Hepatocyte (in vitro differentiated cells): ENCODE data around the gene RGS14. TPM values are rescaled to one million over a fixed set of nuclear protein-coding genes. Genes with fewer than 3 reads are reported as not detected.

Source experiments
- DNase-seq: peaks from one replicate; pipeline ENCODE4 v3.0.0-alpha.2; 2016; ENCODE audit warnings: low spot score
- H2AFZ ChIP-seq: fragments of 200-600 bp; sonication (generic); 2 replicates; pipeline ENCODE4 v1.6.0; 2016; ENCODE audit warnings: antibody characterized with exemption, mild to moderate bottlenecking
- H3K27ac ChIP-seq: fragments of 200-600 bp; sonication (generic); 2 replicates; pipeline ENCODE4 v1.5.1; 2016; ENCODE audit warnings: mild to moderate bottlenecking
- H3K27me3 ChIP-seq: fragments of 200-600 bp; sonication (generic); 2 replicates; pipeline ENCODE4 v1.6.1; 2016
- H3K36me3 ChIP-seq: fragments of 200-600 bp; sonication (generic); replicated peaks from 2 replicates; pipeline ENCODE4 v1.5.1; 2016; ENCODE audit warnings: low read depth; ENCODE audit not compliant: insufficient read depth
- H3K4me1 ChIP-seq: fragments of 200-600 bp; sonication (generic); 2 replicates; pipeline ENCODE4 v1.5.1; 2016; ENCODE audit warnings: mild to moderate bottlenecking, moderate library complexity; ENCODE audit not compliant: insufficient read depth
- H3K4me2 ChIP-seq: fragments of 200-600 bp; sonication (generic); 2 replicates; pipeline ENCODE4 v1.6.0; 2016
- H3K4me3 ChIP-seq: fragments of 200-600 bp; sonication (generic); 2 replicates; pipeline ENCODE4 v1.5.1; 2016; ENCODE audit warnings: mild to moderate bottlenecking
- H3K79me2 ChIP-seq: fragments of 200-600 bp; sonication (generic); 2 replicates; pipeline ENCODE4 v1.6.0; 2017; ENCODE audit warnings: mild to moderate bottlenecking
- H3K9me2 ChIP-seq: fragments of 200-600 bp; sonication (generic); replicated peaks from 2 replicates; pipeline ENCODE4 v1.6.0; 2017; ENCODE audit warnings: mild to moderate bottlenecking; ENCODE audit not compliant: insufficient read depth
- H3K9me3 ChIP-seq: fragments of 200-600 bp; sonication (generic); 2 replicates; pipeline ENCODE4 v1.5.1; 2016; ENCODE audit warnings: low read depth, mild to moderate bottlenecking
- H4K20me1 ChIP-seq: fragments of 200-600 bp; sonication (generic); 2 replicates; pipeline ENCODE4 v1.6.0; 2016; ENCODE audit warnings: mild to moderate bottlenecking; ENCODE audit not compliant: insufficient read depth, poor library complexity, severe bottlenecking
- EZH2 ChIP-seq: fragments of 200-600 bp; sonication (generic); IDR thresholded peaks from 2 replicates; pipeline ENCODE4 v1.6.1; 2016; ENCODE audit warnings: antibody characterized with exemption, mild to moderate bottlenecking, borderline replicate concordance
- EZH2phosphoT487 ChIP-seq: fragments of 200-600 bp; sonication (generic); IDR thresholded peaks from one replicate; pipeline ENCODE4 v1.6.1; 2018; ENCODE audit warnings: antibody characterized with exemption, mild to moderate bottlenecking, low read depth, moderate library complexity; ENCODE audit not compliant: unreplicated experiment, severe bottlenecking
- WGBS: methylation state at CpG from one replicate; pipeline ENCODE4 v1.1.6; 2016; ENCODE audit warnings: low lambda C conversion rate; ENCODE audit errors: missing lambda C conversion rate; 5-methylcytosine and 5-hydroxymethylcytosine counted together
- polyA plus RNA-seq: library from polyadenylated mRNA; unstranded; fragments of >200 nt; fragmentation: Nextera tagmentation; extraction: Ambion mirVana; gene quantifications from 2 replicates; pipeline ENCODE4 v1.2.1, GENCODE V29; 2016
- total RNA-seq: library from RNA; depleted of rRNA; stranded (reverse); fragments of >200 nt; gene quantifications from 2 replicates; pipeline ENCODE4 v1.2.3, GENCODE V29; 2014
- TF ChIP-seq, protein P1 (sequence below): fragments of 200-600 bp; sonication (generic); IDR thresholded peaks from 2 replicates; pipeline ENCODE4 v1.5.1; 2016; ENCODE audit warnings: antibody characterized with exemption, mild to moderate bottlenecking; ENCODE audit not compliant: poor library complexity

Gene RGS14
- total and polyA plus RNA-seq, 2 experiments from 2014 or later: 36.5 to 37.0 TPM

DNA sequence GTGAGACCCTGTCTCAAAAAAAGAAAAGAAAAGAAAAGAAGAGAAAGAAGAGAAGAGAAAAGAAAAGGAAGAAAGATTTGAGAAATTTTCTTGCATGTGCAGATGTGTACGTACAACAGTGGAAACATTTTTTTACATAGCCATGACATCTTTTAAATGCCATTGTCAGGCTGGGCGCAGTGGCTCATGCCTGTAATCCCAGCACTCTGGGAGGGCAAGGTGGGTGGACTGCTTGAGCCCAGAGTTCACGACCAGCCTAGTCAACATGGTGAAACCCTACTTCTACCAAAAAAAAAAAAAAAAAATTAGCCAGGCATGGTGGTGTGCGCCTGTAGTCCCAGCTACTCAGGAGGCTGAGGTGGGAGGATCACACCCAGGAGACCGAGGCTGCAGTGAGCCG is 12.8 kb upstream of the RGS14 start:
- Histone ChIP-seq H3K79me2 (peaks cover 98% of the 10 kb centered on the region), H3K27ac (no peak overlapping the region), H3K9me3 (no peaks in the 10 kb centered on the region), H3K36me3 (no peaks in the 10 kb centered on the region), H2AFZ (no peak overlapping the region), H4K20me1 (peaks cover 21% of the 10 kb centered on the region), H3K27me3 (no peaks in the 10 kb centered on the region), H3K9me2 (no peaks in the 10 kb centered on the region), H3K4me1 (peaks cover 10% of the 10 kb centered on the region), H3K4me2 (no peak overlapping the region), H3K4me3 (no peak overlapping the region)
- WGBS: 95% methylated on average over 6 of the region's 6 CpGs
- no peak for TF ChIP-seq EZH2
- TF ChIP-seq EZH2phosphoT487: no peak
- TF ChIP-seq, protein P1, sequence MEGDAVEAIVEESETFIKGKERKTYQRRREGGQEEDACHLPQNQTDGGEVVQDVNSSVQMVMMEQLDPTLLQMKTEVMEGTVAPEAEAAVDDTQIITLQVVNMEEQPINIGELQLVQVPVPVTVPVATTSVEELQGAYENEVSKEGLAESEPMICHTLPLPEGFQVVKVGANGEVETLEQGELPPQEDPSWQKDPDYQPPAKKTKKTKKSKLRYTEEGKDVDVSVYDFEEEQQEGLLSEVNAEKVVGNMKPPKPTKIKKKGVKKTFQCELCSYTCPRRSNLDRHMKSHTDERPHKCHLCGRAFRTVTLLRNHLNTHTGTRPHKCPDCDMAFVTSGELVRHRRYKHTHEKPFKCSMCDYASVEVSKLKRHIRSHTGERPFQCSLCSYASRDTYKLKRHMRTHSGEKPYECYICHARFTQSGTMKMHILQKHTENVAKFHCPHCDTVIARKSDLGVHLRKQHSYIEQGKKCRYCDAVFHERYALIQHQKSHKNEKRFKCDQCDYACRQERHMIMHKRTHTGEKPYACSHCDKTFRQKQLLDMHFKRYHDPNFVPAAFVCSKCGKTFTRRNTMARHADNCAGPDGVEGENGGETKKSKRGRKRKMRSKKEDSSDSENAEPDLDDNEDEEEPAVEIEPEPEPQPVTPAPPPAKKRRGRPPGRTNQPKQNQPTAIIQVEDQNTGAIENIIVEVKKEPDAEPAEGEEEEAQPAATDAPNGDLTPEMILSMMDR: no peak
- DNase-seq: no peak

DNA sequence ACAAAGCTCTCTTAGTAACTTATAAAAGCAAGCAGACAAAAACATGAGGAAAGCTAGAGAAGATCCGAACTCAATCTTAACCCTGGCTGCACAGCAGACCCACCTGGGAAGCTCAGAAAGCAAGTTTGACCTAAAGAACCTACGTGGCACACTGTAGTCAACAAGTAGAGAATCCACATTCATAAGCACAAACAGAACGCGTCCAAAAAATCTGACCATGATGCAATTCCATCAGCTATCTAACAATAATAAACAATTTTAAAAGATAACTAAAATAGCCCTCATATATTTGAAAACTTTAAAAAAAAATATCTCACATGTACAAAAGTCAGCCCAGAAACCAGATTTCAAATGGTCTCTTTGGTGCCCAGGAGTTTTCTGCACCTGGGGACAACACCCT is 10.9 kb upstream of the RGS14 start:
- TF ChIP-seq, protein P1: no peak
- TF ChIP-seq EZH2 (no peak), EZH2phosphoT487 (no peak)
- Histone ChIP-seq H3K9me3 (no peaks in the 10 kb centered on the region), H3K79me2 (peaks cover 95% of the 10 kb centered on the region), H3K27me3 (no peaks in the 10 kb centered on the region), H3K4me1 (peaks cover 16% of the 10 kb centered on the region), H3K9me2 (no peaks in the 10 kb centered on the region), H3K4me3 (no peak overlapping the region), H3K36me3 (no peaks in the 10 kb centered on the region), H4K20me1 (peaks cover 25% of the 10 kb centered on the region), H2AFZ (no peak overlapping the region), H3K27ac (no peak overlapping the region), H3K4me2 (peak overlapping the region; percentile 45)
- 88% methylated on average over 4 of the region's 4 CpGs for WGBS
- no peak for DNase-seq

DNA sequence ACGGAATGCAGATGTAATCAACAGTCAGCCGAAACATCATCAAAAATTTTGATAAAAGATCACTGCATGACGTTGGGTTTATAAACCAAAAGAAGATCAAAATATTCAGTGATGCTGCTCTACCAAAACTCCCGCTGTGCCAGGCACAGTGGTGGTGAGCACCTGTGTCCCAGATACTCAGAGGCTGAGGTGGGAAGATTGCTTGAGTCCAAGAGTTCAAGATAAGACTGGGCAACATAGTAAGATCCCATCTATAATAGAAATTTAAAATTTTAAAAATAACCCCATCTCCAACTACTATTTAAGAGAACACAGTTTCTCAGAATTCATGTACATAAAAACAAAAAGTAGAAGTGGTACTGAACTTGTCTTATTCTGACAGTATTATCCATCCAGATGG is 10.0 kb upstream of the RGS14 start:
- TF ChIP-seq EZH2: no peak
- TF ChIP-seq EZH2phosphoT487: no peak
- Histone ChIP-seq H3K4me3 (no peak overlapping the region), H3K36me3 (no peaks in the 10 kb centered on the region), H3K4me2 (peak overlapping the region; percentile 45), H4K20me1 (peaks cover 24% of the 10 kb centered on the region), H3K27me3 (no peaks in the 10 kb centered on the region), H3K4me1 (peaks cover 20% of the 10 kb centered on the region), H2AFZ (no peak overlapping the region), H3K27ac (no peak overlapping the region), H3K79me2 (peaks cover 86% of the 10 kb centered on the region), H3K9me3 (no peaks in the 10 kb centered on the region), H3K9me2 (no peaks in the 10 kb centered on the region)
- WGBS: 95% methylated on average over 4 of the region's 4 CpGs
- no peak for DNase-seq

DNA sequence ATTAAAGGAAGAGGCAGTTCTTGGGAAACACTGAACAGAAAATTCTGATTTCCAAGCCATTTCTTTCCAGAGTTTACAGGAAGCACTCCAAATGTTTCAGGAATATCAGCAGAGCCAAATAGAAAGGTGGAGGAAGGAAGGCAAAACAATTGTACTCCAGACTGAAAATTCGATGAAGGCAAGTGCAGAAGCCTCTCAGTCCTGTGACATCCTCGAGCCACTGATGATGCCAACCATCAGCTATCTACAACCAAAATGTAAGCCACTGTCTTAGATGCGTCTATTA is 8.4 kb upstream of the RGS14 start:
- TF ChIP-seq EZH2: no peak
- TF ChIP-seq, protein P1: no peak
- TF ChIP-seq EZH2phosphoT487: no peak
- peaks cover 20% of the 10 kb centered on the region for H3K4me1 ChIP-seq
- H3K79me2 ChIP-seq: peaks cover 70% of the 10 kb centered on the region
- H3K27ac ChIP-seq: no peak overlapping the region
- H3K9me2 ChIP-seq: no peaks in the 10 kb centered on the region
- no peaks in the 10 kb centered on the region for H3K9me3 ChIP-seq
- H3K36me3 ChIP-seq: no peaks in the 10 kb centered on the region
- 82% methylated on average over 3 of the region's 3 CpGs for WGBS
- no peak for DNase-seq
- H2AFZ ChIP-seq: no peak overlapping the region
- H3K4me3 ChIP-seq: no peak overlapping the region
- H3K4me2 ChIP-seq: peak overlapping the region; percentile 95
- H3K27me3 ChIP-seq: no peaks in the 10 kb centered on the region
- H4K20me1 ChIP-seq: peaks cover 16% of the 10 kb centered on the region
